DOHH2 (cell line): ENCODE results near the gene ATG10.

Source experiments
- EZH2phosphoT487 ChIP-seq: fragments of 200-600 bp; sonication (generic); IDR thresholded peaks from 2 replicates; pipeline ENCODE4 v1.6.1; 2017; ENCODE audit warnings: borderline replicate concordance, mild to moderate bottlenecking, antibody characterized with exemption, low read length, moderate library complexity, mixed read lengths
- TF ChIP-seq, protein P1 (sequence below): fragments of 200-600 bp; sonication (generic); IDR thresholded peaks from one replicate; pipeline ENCODE4 v1.5.1; 2014; ENCODE audit warnings: antibody characterized with exemption, mild to moderate bottlenecking, low read depth, low read length; ENCODE audit not compliant: poor library complexity, severe bottlenecking

DNA sequence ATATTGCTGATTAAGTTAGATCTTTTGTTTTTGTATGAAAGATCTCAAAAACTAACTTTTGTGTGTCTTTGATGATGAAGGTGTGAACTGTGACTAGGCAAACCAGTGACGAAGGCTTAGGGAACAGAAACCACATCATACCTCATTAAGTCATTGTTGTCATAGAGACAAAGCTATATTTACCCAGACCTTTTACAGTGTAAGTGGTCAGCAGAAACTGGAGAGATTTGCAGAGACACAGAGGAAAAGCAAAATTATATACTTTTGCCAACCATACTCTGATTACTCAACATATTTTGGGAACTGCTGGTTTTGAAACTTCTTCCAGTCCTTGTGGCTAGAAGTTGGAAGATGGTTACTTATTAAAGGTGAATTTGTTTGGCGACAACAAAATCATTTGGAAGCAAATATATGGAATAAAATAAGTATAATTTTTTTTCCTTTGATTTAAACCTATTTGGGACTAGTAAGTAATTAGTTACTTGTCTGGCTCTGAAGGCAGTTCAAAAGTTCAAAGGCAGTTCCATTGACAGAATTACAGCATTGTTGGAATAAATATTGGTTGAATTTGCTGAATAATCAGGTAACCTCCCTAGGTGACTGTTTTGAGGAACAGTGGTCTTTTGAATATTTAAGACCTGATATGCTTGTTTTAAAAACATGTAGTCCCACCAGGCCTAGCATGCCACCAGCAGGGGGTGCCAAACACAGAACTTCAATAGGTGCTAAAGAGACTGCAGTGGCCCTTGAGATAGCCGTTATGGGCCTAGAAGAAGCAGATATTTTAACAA lies 202.5 kb downstream of the ATG10 start:
- TF ChIP-seq EZH2phosphoT487 = no peak
- TF ChIP-seq, protein P1, sequence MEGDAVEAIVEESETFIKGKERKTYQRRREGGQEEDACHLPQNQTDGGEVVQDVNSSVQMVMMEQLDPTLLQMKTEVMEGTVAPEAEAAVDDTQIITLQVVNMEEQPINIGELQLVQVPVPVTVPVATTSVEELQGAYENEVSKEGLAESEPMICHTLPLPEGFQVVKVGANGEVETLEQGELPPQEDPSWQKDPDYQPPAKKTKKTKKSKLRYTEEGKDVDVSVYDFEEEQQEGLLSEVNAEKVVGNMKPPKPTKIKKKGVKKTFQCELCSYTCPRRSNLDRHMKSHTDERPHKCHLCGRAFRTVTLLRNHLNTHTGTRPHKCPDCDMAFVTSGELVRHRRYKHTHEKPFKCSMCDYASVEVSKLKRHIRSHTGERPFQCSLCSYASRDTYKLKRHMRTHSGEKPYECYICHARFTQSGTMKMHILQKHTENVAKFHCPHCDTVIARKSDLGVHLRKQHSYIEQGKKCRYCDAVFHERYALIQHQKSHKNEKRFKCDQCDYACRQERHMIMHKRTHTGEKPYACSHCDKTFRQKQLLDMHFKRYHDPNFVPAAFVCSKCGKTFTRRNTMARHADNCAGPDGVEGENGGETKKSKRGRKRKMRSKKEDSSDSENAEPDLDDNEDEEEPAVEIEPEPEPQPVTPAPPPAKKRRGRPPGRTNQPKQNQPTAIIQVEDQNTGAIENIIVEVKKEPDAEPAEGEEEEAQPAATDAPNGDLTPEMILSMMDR = peak; percentile 94
